ENCODE measurements around the gene MYMK.

MYMK gene

DNA sequence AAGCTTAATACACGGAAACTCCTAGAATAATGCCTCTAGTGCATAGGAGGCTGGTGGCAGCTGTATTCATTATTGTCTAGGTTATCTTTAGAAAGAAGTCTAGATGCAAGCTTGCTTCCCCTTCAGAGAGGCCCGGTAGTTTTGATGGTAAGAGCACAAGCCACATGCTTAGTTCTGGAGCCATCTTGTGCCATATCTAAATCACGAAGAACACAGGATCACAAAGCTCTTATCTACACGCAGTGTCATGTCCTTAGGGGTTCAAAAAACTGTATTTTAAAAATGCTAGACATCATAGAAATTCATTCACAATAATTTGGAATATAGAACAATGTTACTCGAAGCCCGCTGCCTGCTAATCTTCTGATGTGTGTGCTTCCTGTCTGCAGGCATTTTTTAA, 58.8 kb downstream of the MYMK start:
- no peak overlapping the region for H3K4me3 ChIP-seq (ENCODE audit: low read depth, low read length)
- DNase-seq (ENCODE audit: low read depth) = no peak
- TF ChIP-seq, protein P1, sequence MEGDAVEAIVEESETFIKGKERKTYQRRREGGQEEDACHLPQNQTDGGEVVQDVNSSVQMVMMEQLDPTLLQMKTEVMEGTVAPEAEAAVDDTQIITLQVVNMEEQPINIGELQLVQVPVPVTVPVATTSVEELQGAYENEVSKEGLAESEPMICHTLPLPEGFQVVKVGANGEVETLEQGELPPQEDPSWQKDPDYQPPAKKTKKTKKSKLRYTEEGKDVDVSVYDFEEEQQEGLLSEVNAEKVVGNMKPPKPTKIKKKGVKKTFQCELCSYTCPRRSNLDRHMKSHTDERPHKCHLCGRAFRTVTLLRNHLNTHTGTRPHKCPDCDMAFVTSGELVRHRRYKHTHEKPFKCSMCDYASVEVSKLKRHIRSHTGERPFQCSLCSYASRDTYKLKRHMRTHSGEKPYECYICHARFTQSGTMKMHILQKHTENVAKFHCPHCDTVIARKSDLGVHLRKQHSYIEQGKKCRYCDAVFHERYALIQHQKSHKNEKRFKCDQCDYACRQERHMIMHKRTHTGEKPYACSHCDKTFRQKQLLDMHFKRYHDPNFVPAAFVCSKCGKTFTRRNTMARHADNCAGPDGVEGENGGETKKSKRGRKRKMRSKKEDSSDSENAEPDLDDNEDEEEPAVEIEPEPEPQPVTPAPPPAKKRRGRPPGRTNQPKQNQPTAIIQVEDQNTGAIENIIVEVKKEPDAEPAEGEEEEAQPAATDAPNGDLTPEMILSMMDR (IDR thresholded peaks at IDR 0.05; ENCODE audit: insufficient read depth, low read depth, low read length, missing control alignments) = no peak

GRCh38 chr9:133464638-133465037, 60.1 kb downstream of the MYMK start:
- no peak for DNase-seq (ENCODE audit: low read depth)
- TF ChIP-seq, protein P1 (IDR thresholded peaks at IDR 0.05; ENCODE audit: insufficient read depth, low read depth, low read length, missing control alignments) = no peak
- no peak overlapping the region for H3K4me3 ChIP-seq (ENCODE audit: low read depth, low read length)
